ENCODE data around the gene MAML2.

MAML2 gene

DNA sequence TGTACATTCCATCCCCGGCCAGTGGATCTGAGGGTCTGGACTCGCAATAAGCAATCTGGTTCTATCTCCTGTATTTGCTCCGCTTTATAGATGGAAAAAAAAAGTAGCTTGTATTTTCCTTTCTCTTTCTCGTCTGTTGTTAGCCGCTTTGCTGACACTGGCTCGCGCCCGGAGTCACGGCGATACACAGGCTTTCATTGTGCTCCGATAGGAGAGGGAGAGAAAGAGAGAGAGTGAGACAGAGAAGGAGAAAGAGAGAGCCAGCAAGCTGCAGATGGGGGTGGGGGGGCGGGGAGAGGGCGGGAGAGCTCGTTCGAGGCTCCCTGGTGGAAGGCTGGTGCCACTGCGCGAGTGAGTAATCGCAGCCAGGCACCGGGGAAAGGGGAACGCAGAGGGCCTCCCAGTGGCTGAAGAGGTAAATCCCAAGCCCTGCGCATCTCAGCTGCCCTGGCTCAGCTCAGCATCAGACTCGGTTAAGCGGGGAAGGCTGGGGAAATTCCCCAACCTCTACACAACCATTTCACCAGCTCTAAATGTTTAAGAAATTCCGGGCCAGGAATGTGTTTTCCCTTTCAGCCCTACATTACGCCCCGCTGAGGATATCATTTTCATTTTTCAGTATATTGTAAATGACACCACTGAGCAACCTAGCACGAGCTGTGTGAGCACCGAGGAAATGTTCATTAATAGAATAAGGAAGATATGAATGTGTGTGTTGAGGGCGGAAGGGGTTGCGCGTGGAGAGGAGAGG lies at the start of gene MAML2:
Gene MAML2 (minus strand): TSS at position 235 of the 751 bp plus-strand sequence. CDS start 1,300 bp downstream, outside the sequence.
- peak; percentile 85 for DNase-seq (ENCODE audit: extremely low read depth, low read depth)
- peak; percentile 92 for TF ChIP-seq CTCF (IDR thresholded peaks at IDR 0.05; ENCODE audit: low read depth, low read length)

GRCh38 chr11:96391698-96392307 lies 48.8 kb upstream of the MAML2 start:
- no peak for TF ChIP-seq CTCF (IDR thresholded peaks at IDR 0.05; ENCODE audit: low read depth, low read length)

GRCh38 chr11:96390488-96390792 lies 47.4 kb upstream of the MAML2 start:
- no peak for TF ChIP-seq CTCF (IDR thresholded peaks at IDR 0.05; ENCODE audit: low read depth, low read length)
- no peak for DNase-seq (ENCODE audit: extremely low read depth, low read depth)

More at GRCh38 chr11:96391698-96392307, 48.8 kb upstream of the MAML2 start:
- DNase-seq (ENCODE audit: extremely low read depth, low read depth): no peak

- no peak for TF ChIP-seq CTCF (IDR thresholded peaks at IDR 0.05; ENCODE audit: low read depth, low read length)
- DNase-seq (ENCODE audit: extremely low read depth, low read depth): peak; percentile 85
These were observed 46.9 kb upstream of the MAML2 start, which contains the start of the genes CCDC82 and JRKL for GRCh38 chr11:96389720-96390487. CCDC82 (minus strand) TSS chr11:96389912; CDS start chr11:96384747, 5,165 bp downstream. JRKL (plus strand) TSS chr11:96390013; CDS start chr11:96390650, 637 bp downstream.

DNA sequence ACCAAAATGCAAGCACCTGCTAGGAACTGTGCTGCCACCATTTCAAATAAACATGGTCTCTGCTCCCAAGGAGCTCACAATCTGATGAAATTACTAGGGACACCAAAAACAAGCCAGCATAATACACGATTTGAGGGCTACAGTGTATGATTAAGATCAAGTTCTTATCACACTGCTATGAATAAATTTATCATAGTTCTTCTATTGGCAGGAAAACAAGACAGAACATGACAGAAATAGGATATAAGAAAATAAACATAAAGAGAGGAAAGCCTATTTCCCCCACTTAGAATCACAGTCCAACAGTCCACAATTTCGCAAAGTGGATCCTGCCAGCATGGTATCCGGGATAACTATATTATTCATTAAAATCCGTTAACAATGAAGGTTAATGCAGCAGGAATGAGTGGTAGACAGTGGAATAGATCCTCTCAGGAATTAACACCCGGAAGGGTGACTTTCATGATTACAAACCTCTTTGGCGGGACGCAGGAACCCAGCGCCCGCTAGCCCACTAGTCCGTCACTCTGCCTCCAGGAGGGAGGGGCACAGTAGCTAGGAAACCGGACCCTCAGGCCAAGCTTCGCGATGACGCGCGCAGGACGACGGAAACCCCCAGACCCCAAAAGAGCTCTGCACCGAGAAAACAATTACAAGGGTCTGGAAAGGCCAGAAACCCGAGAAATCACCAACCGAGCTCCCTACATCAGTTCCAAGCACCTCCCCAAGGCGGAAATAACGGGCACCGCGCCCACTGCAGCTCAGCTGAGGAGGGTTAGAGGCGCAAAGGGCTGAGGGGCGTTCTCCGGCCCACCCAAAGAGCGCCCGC lies 46.1 kb upstream of the MAML2 start:
- no peak for DNase-seq (ENCODE audit: extremely low read depth, low read depth)
- no peak for TF ChIP-seq CTCF (IDR thresholded peaks at IDR 0.05; ENCODE audit: low read depth, low read length)

GRCh38 chr11:96385187-96385586 lies 42.2 kb upstream of the MAML2 start:
- TF ChIP-seq CTCF (IDR thresholded peaks at IDR 0.05; ENCODE audit: low read depth, low read length): no peak
- DNase-seq (ENCODE audit: extremely low read depth, low read depth): no peak
